Gastrocnemius medialis (tissue), 4 donors: ENCODE data around the gene SUGCT.

Experiments
- CTCF ChIP-seq, 5 experiments: fragments of 450-650 bp in 3 of 5; fragments of 200-600 bp in 2 of 5; sonication (generic) in 2 of 5; IDR thresholded peaks in 4 of 5; conservative IDR thresholded peaks in 1 of 5; 1 replicate in 4 of 5; 2 replicates in 1 of 5; pipeline ENCODE4 v1.5.1; 2016 to 2019; ENCODE audit warnings: antibody characterized with exemption in 5 of 5, mild to moderate bottlenecking in 3 of 5, moderate library complexity in 3 of 5
- POLR2A ChIP-seq, 2 donors: fragments of 450-650 bp; IDR thresholded peaks; one replicate each; pipeline ENCODE4 v1.6.1; 2017; ENCODE audit warnings: antibody characterized with exemption in 2 of 2, mild to moderate bottlenecking in 2 of 2, moderate library complexity in 2 of 2

- TF ChIP-seq POLR2A (IDR thresholded peaks at IDR 0.05) (no peak), CTCF (IDR thresholded peaks at IDR 0.05 in 4 of 5, conservative IDR thresholded peaks at IDR 0.05 in 1 of 5) (no peak)
Observed at GRCh38 chr7:40634118-40634517, 499.3 kb downstream of the SUGCT start.
